ENCODE data around the gene KRT3.

Gene KRT3

GRCh38 chr12:52823761-52824450 lies 28.0 kb upstream of the KRT3 start:
- no peak for TF ChIP-seq JUND (IDR thresholded peaks at IDR 0.05; ENCODE audit: low read depth)
- in situ Hi-C loops (cut with HindIII; ENCODE audit: low pct_unique_long_range_greater_than_20kb, low sequenced_read_pairs): no loop called here
- no peak for DNase-seq (ENCODE audit: low read depth in 1 of 2, low spot score in 1 of 2)

GRCh38 chr12:52822771-52823510 lies 27.0 kb upstream of the KRT3 start:
- no peak for DNase-seq (ENCODE audit: low read depth in 1 of 2, low spot score in 1 of 2)
- in situ Hi-C loops (cut with HindIII; ENCODE audit: low pct_unique_long_range_greater_than_20kb, low sequenced_read_pairs): no loop called here
- no peak for TF ChIP-seq JUND (IDR thresholded peaks at IDR 0.05; ENCODE audit: low read depth)

GRCh38 chr12:52821826-52822660 lies 26.1 kb upstream of the KRT3 start:
- TF ChIP-seq JUND (IDR thresholded peaks at IDR 0.05; ENCODE audit: low read depth): no peak
- in situ Hi-C loops (cut with HindIII; ENCODE audit: low pct_unique_long_range_greater_than_20kb, low sequenced_read_pairs): no loop called here
- peak; percentile 47 to 51 for DNase-seq (ENCODE audit: low read depth in 1 of 2, low spot score in 1 of 2)

- in situ Hi-C loops (cut with HindIII; ENCODE audit: low pct_unique_long_range_greater_than_20kb, low sequenced_read_pairs): no loop called here
- no peak for TF ChIP-seq JUND (IDR thresholded peaks at IDR 0.05; ENCODE audit: low read depth)
- no peak for DNase-seq (ENCODE audit: low read depth in 1 of 2, low spot score in 1 of 2)
Measured at GRCh38 chr12:52821071-52821730, 25.3 kb upstream of the KRT3 start.

- TF ChIP-seq JUND (IDR thresholded peaks at IDR 0.05; ENCODE audit: low read depth): no peak
- in situ Hi-C loops (cut with HindIII; ENCODE audit: low pct_unique_long_range_greater_than_20kb, low sequenced_read_pairs): no loop called here
- DNase-seq (ENCODE audit: low read depth in 1 of 2, low spot score in 1 of 2): no peak
Measured at GRCh38 chr12:52820521-52820920, 24.6 kb upstream of the KRT3 start.

- no peak for DNase-seq (ENCODE audit: low read depth in 1 of 2, low spot score in 1 of 2)
- TF ChIP-seq JUND (IDR thresholded peaks at IDR 0.05; ENCODE audit: low read depth): no peak
- in situ Hi-C loops (cut with HindIII; ENCODE audit: low pct_unique_long_range_greater_than_20kb, low sequenced_read_pairs): no loop called here
Measured at GRCh38 chr12:52819731-52820510, 24.0 kb upstream of the KRT3 start.

GRCh38 chr12:52818887-52819420 lies 23.0 kb upstream of the KRT3 start:
- in situ Hi-C loops (cut with HindIII; ENCODE audit: low pct_unique_long_range_greater_than_20kb, low sequenced_read_pairs): no loop called here
- no peak for DNase-seq (ENCODE audit: low read depth in 1 of 2, low spot score in 1 of 2)
- TF ChIP-seq JUND (IDR thresholded peaks at IDR 0.05; ENCODE audit: low read depth): no peak

- no peak for TF ChIP-seq JUND (IDR thresholded peaks at IDR 0.05; ENCODE audit: low read depth)
- DNase-seq (ENCODE audit: low read depth in 1 of 2, low spot score in 1 of 2): no peak
- in situ Hi-C loops (cut with HindIII; ENCODE audit: low pct_unique_long_range_greater_than_20kb, low sequenced_read_pairs): no loop called here
Measured at GRCh38 chr12:52818388-52818787, 22.5 kb upstream of the KRT3 start.

- no peak for TF ChIP-seq JUND (IDR thresholded peaks at IDR 0.05; ENCODE audit: low read depth)
- in situ Hi-C loops (cut with HindIII; ENCODE audit: low pct_unique_long_range_greater_than_20kb, low sequenced_read_pairs): no loop called here
Measured at GRCh38 chr12:52817699-52818238, 21.9 kb upstream of the KRT3 start.

GRCh38 chr12:52817003-52817698 lies 21.2 kb upstream of the KRT3 start:
- no peak for DNase-seq (ENCODE audit: low read depth in 1 of 2, low spot score in 1 of 2)
- in situ Hi-C loops (cut with HindIII; ENCODE audit: low pct_unique_long_range_greater_than_20kb, low sequenced_read_pairs): no loop called here
- TF ChIP-seq JUND (IDR thresholded peaks at IDR 0.05; ENCODE audit: low read depth): no peak

More at GRCh38 chr12:52817699-52818238, 21.9 kb upstream of the KRT3 start:
- no peak for DNase-seq (ENCODE audit: low read depth in 1 of 2, low spot score in 1 of 2)
